Measurements from ENCODE around the gene PPA1.
"Not testable (repeated sequence)": the region's sequence is repeated elsewhere in the genome, so short reads cannot be mapped to it uniquely, and the experiment has no call there.

PPA1 gene

GRCh38 chr10:70254778-70255328 lies 21.6 kb upstream of the PPA1 start:
- peaks cover 14% of the 10 kb centered on the region for H3K4me1 ChIP-seq (ENCODE audit: control insufficient read depth, insufficient read depth, low read length)
- no peaks in the 10 kb centered on the region for H3K36me3 ChIP-seq (ENCODE audit: control insufficient read depth, insufficient read depth, low read length, severe bottlenecking)
- no peak overlapping the region for H3K9ac ChIP-seq (ENCODE audit: low read length)
- H3K4me3 ChIP-seq (ENCODE audit: low read length), result no peak overlapping the region
- no peak for DNase-seq (ENCODE audit: low read depth)
- H3K9me3 ChIP-seq (ENCODE audit: control insufficient read depth, low read length), result peaks cover 19% of the 10 kb centered on the region
- peaks cover 52% of the 10 kb centered on the region for H3K27me3 ChIP-seq (replicated peaks; ENCODE audit: control insufficient read depth, insufficient read depth, low read length)

DNA sequence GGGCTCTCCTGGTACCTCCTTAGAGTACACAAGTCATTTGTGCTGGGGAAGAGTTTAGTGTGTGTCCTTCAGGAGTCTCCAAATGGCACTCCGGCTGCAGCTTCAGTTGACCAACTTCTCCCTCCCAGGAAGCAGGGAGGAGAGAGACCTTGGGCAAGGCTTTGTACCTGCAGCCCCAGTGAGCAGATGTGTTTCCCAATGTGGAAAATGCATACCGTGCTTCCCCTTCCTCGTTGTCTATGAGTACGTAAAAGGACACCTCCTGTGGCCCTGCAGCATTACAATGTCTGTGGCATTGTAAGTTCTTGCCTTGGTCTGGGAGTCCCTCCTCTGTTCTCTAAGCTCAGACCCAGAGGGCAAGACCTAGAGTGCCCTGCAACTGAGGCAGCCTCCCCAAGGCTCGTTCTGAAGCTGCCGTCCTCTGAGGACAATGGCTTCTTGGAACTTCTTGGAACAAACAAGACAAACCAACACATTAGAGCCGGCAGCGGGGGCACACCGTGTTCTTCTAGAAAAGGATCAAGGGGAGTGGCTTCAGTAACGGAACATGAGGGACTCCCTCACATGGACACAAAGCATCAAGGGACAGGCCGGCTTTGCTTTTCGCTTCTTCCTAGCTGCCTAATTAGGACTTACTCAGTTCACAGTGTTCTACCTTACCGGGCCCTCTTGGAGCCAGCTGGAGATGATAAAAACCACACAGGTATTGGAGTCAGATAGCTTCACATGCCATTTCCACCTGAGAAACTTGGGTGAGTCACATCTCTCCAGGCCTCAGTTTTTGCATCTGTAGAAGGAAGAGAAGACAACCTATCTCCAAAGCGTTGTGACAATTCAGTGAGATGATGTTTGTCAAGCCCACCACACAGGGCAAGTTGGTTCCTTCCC lies 20.9 kb upstream of the PPA1 start:
- no peak overlapping the region for H3K4me3 ChIP-seq (ENCODE audit: low read length)
- no peak for DNase-seq (ENCODE audit: low read depth)
- peaks cover 44% of the 10 kb centered on the region for H3K27me3 ChIP-seq (replicated peaks; ENCODE audit: control insufficient read depth, insufficient read depth, low read length)
- no peaks in the 10 kb centered on the region for H3K36me3 ChIP-seq (ENCODE audit: control insufficient read depth, insufficient read depth, low read length, severe bottlenecking)
- H3K9ac ChIP-seq (ENCODE audit: low read length), result no peak overlapping the region
- H3K9me3 ChIP-seq (ENCODE audit: control insufficient read depth, low read length), result peaks cover 19% of the 10 kb centered on the region
- peaks cover 10% of the 10 kb centered on the region for H3K4me1 ChIP-seq (ENCODE audit: control insufficient read depth, insufficient read depth, low read length)

DNA sequence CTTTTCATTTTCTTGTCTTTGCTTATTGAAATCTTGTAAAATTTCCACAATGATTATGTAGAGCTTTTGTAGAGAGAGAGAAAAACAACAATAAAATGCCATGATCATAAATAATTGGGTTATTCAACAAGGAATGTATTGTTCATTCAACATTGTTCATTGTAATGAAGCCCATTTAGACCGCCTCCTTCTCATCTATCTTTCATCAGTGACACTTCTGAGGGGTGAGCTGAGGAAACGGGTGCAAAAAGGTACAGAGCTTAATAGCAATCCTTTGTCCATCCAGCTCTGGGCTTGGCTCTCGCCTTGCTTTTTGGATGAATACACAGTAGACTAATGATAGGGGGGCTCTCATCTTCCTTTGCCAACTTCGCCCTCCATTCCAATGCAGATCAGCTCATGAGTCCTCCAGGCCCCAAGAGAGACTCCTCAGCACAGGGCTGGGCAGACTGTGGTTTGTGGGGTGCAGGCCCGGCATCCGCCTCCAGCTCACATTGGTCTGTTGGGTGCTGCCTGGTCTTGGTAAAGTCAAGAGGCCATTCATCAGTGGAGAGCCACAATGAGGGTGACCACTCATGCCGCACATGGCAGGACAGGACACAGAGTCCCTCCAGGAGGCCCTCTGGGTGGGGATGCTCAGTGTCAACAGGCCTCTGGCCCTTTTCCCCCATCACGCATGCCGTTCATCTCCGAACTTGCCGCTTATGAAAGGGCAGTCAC lies 17.9 kb upstream of the PPA1 start:
- no peak overlapping the region for H3K9ac ChIP-seq (ENCODE audit: low read length)
- peaks cover 19% of the 10 kb centered on the region for H3K9me3 ChIP-seq (ENCODE audit: control insufficient read depth, low read length)
- H3K36me3 ChIP-seq (ENCODE audit: control insufficient read depth, insufficient read depth, low read length, severe bottlenecking), result no peaks in the 10 kb centered on the region
- H3K4me3 ChIP-seq (ENCODE audit: low read length), result no peak overlapping the region
- H3K27me3 ChIP-seq (replicated peaks; ENCODE audit: control insufficient read depth, insufficient read depth, low read length), result peaks cover 58% of the 10 kb centered on the region
- H3K4me1 ChIP-seq (ENCODE audit: control insufficient read depth, insufficient read depth, low read length), result no peaks in the 10 kb centered on the region
- DNase-seq (ENCODE audit: low read depth), result no peak

DNA sequence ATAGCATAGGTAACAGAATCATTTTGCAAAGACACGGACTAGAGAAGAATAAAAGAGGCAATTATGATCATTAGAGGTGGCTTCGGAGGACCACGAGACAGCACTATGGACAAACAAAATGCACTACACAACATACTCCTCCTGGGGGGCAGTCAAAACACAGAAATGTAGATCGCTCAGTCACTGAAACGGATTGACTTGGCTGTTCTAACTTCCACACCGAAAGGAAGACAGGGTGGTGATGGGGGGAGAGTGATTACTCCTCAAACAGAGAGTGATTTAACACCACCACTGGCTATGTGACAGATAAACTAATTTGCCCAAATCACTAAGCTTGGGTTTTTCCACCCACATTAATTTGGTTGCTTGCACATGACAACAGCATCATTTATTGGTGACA lies 14.1 kb upstream of the PPA1 start:
- H3K4me3 ChIP-seq (ENCODE audit: low read length), result no peak overlapping the region
- DNase-seq (ENCODE audit: low read depth), result no peak
- peaks cover 14% of the 10 kb centered on the region for H3K9me3 ChIP-seq (ENCODE audit: control insufficient read depth, low read length)
- H3K36me3 ChIP-seq (ENCODE audit: control insufficient read depth, insufficient read depth, low read length, severe bottlenecking), result no peaks in the 10 kb centered on the region
- H3K9ac ChIP-seq (ENCODE audit: low read length), result no peak overlapping the region
- H3K4me1 ChIP-seq (ENCODE audit: control insufficient read depth, insufficient read depth, low read length), result no peaks in the 10 kb centered on the region
- peaks cover 66% of the 10 kb centered on the region for H3K27me3 ChIP-seq (replicated peaks; ENCODE audit: control insufficient read depth, insufficient read depth, low read length)

DNA sequence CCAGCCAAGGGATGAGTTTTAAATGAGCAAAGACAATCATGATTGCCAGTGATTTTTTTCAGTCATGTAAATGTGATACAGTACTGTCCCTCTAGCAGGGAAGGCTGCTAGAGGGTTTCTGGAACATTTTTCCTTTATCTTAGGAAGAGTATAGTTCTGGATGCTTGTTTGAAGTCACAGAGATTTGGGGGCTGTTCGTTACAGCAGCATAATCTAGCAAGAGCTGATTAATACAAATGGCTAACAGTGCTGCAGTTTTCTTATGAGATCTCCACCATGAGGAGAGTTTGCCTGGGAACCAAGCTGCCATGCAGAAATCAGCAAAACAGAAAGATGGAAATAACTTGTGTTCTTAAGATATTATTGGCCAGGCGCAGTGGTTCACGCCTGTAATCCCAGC lies 7.9 kb upstream of the PPA1 start:
- Histone ChIP-seq H3K4me1 (ENCODE audit: control insufficient read depth, insufficient read depth, low read length) (no peaks in the 10 kb centered on the region), H3K9me3 (ENCODE audit: control insufficient read depth, low read length) (peaks cover 4% of the 10 kb centered on the region), H3K4me3 (ENCODE audit: low read length) (no peak overlapping the region), H3K9ac (ENCODE audit: low read length) (no peak overlapping the region), H3K36me3 (ENCODE audit: control insufficient read depth, insufficient read depth, low read length, severe bottlenecking) (no peaks in the 10 kb centered on the region), H3K27me3 (replicated peaks; ENCODE audit: control insufficient read depth, insufficient read depth, low read length) (peaks cover 37% of the 10 kb centered on the region)
- no peak for DNase-seq (ENCODE audit: low read depth)

GRCh38 chr10:70239986-70240385 lies 6.8 kb upstream of the PPA1 start:
- DNase-seq (ENCODE audit: low read depth); H3K4me1 ChIP-seq (ENCODE audit: control insufficient read depth, insufficient read depth, low read length); H3K9ac ChIP-seq (ENCODE audit: low read length); H3K9me3 ChIP-seq (ENCODE audit: control insufficient read depth, low read length); H3K36me3 ChIP-seq (ENCODE audit: control insufficient read depth, insufficient read depth, low read length, severe bottlenecking); H3K4me3 ChIP-seq (ENCODE audit: low read length): not testable (repeated sequence)
- peaks cover 26% of the 10 kb centered on the region for H3K27me3 ChIP-seq (replicated peaks; ENCODE audit: control insufficient read depth, insufficient read depth, low read length)

DNA sequence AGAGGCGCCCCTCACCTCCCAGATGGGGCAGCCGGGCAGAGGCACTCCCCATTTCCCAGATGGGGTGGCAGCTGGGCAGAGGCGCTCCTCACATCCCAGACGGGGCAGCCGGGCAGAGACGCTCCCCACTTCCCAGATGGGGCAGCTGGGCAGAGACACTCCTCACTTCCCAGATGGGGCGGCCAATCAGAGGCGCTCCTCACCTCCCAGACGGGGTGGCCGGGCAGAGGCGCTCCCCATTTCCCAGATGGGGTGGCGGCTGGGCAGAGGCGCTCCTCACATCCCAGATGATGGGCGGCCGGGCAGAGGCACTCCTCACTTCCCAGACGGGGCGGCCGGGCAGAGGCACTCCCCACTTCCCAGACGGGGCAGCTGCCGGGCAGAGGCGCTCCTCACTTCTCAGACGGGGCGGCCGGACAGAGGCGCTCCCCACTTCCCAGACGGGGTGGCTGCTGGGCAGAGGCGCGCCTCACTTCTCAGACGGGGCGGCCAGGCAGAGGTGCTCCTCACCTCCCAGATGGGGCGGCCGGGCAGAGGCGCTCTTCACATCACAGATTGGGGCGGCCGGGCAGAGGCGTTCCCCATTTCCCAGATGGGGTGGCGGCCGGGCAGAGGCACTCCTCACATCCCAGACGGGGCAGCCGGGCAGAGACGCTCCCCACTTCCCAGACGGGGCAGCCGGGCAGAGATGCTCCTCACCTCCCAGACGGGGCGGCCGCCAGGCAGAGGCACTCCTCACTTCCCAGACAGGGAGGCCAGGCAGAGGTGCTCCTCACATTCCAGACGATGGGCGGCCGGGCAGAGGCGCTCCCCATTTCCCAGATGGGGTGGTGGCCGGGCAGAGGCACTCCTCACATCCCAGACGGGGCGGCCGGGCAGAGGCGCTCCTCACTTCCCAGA lies 6.1 kb upstream of the PPA1 start:
- not testable (repeated sequence) for H3K36me3 ChIP-seq (ENCODE audit: control insufficient read depth, insufficient read depth, low read length, severe bottlenecking); H3K9me3 ChIP-seq (ENCODE audit: control insufficient read depth, low read length)

GRCh38 chr10:70237958-70238536 lies 4.8 kb upstream of the PPA1 start:
- H3K36me3 ChIP-seq (ENCODE audit: control insufficient read depth, insufficient read depth, low read length, severe bottlenecking); H3K9me3 ChIP-seq (ENCODE audit: control insufficient read depth, low read length); H3K27me3 ChIP-seq (replicated peaks; ENCODE audit: control insufficient read depth, insufficient read depth, low read length); H3K4me3 ChIP-seq (ENCODE audit: low read length); DNase-seq (ENCODE audit: low read depth); H3K9ac ChIP-seq (ENCODE audit: low read length): not testable (repeated sequence)
- H3K4me1 ChIP-seq (ENCODE audit: control insufficient read depth, insufficient read depth, low read length), result peaks cover 22% of the 10 kb centered on the region

More for the DNA sequence above, 6.1 kb upstream of the PPA1 start:
- DNase-seq (ENCODE audit: low read depth); H3K4me3 ChIP-seq (ENCODE audit: low read length); H3K9ac ChIP-seq (ENCODE audit: low read length): not testable (repeated sequence)
- peaks cover 14% of the 10 kb centered on the region for H3K4me1 ChIP-seq (ENCODE audit: control insufficient read depth, insufficient read depth, low read length)
- H3K27me3 ChIP-seq (replicated peaks; ENCODE audit: control insufficient read depth, insufficient read depth, low read length), result peaks cover 19% of the 10 kb centered on the region

DNA sequence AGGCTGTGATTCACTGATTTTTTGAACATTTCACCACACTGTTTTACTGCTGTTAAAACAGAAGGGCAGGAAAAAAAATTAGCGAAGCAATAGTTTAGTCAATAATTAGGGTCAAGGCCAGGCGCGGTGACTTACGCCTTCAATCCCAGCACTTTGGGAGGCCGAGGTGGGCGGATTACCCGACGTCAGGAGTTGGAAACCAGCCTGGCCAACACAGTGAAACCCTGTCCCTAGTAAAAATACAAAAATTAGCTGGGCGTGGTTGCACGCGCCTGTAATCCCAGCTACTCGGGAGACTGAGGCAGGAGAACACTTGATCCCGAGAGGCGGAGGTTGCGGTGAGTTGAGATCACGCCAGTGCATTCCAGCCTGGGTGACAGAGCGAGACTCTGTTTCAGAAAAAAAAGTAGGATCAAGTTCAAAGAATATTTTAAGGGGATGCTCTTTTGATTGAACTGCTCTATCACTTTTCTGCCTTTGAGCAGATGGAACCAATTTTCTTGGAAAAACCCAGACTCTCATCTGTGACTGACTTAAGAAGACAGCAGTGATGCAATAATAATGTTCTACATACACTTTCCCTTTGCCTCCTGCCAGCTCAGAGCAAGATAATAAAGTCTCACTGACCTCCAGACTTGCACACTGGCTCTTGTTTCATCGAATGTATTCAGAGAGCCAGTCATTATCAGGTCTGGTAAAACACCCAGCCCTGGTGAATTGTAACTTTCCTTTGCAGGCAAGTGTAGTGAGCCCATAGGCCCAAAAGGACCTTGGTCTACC lies 1.6 kb upstream of the PPA1 start:
- Histone ChIP-seq H3K9ac (ENCODE audit: low read length) (peak overlapping the region; percentile 58), H3K9me3 (ENCODE audit: control insufficient read depth, low read length) (no peaks in the 10 kb centered on the region), H3K4me1 (ENCODE audit: control insufficient read depth, insufficient read depth, low read length) (peaks cover 31% of the 10 kb centered on the region), H3K27me3 (replicated peaks; ENCODE audit: control insufficient read depth, insufficient read depth, low read length) (no peaks in the 10 kb centered on the region), H3K36me3 (ENCODE audit: control insufficient read depth, insufficient read depth, low read length, severe bottlenecking) (peaks cover 4% of the 10 kb centered on the region), H3K4me3 (ENCODE audit: low read length) (peak overlapping the region; percentile 63)
- peak; percentile 95 for DNase-seq (ENCODE audit: low read depth)

DNA sequence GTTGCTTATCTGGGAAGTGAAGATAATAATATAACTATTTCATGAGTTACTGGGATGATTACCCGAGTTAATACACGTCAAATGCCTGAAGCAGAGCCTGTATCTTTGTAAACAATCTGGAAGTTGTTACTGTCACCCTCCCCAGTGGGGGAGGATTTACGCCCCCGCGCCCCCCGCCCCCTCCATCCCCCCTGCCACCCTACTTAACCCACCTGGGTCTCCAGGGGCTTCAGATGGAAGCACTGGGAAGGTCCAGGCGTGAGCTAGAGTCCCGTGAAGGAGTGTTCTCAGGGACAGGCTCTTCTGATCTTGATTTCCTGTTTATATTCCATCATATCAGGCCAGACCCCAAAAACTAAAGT lies 691 bp upstream of the PPA1 start:
- Histone ChIP-seq H3K4me1 (ENCODE audit: control insufficient read depth, insufficient read depth, low read length) (peaks cover 31% of the 10 kb centered on the region), H3K9me3 (ENCODE audit: control insufficient read depth, low read length) (no peaks in the 10 kb centered on the region), H3K9ac (ENCODE audit: low read length) (peak overlapping the region; percentile 96), H3K27me3 (replicated peaks; ENCODE audit: control insufficient read depth, insufficient read depth, low read length) (no peaks in the 10 kb centered on the region), H3K4me3 (ENCODE audit: low read length) (peak overlapping the region; percentile 95), H3K36me3 (ENCODE audit: control insufficient read depth, insufficient read depth, low read length, severe bottlenecking) (peaks cover 14% of the 10 kb centered on the region)
- DNase-seq (ENCODE audit: low read depth), result no peak

Data from adipocyte (in vitro differentiated cells).